HCT116 (cell line): ENCODE measurements around the gene TMOD4. TPM values are rescaled to one million over a fixed set of nuclear protein-coding genes. Genes with fewer than 3 reads are reported as not detected.

Experiments used
- ATAC-seq: fragments of 200-7000 bp; cut with Tn5 transposase; 2 replicates; pipeline ENCODE4 v1.9.1; 2020; ENCODE audit warnings: mild to moderate bottlenecking, moderate library complexity
- BruUV-seq: library from RNA; stranded (reverse); fragments of 400-500 nt; replicated peaks from 2 replicates; lab custom pipeline; 2021; lab: Mats Ljungman, UMichigan
- CTCF ChIA-PET: fragments of 300-600 bp; sonication (Branson Sonifier 250); formaldehyde crosslinking; loops from one replicate; lab custom pipeline; 2021; ENCODE audit warnings: antibody characterized with exemption; lab: Charles Lee
- POLR2A ChIA-PET: fragments of 300-600, 350-600 bp; sonication (Branson Sonifier 250); formaldehyde crosslinking; loops from one replicate; lab custom pipeline; 2021; ENCODE audit warnings: antibody characterized with exemption; lab: Charles Lee
- RAD21 ChIA-PET, 2 experiments: fragments of 300-600 bp; sonication (Branson Sonifier 250); formaldehyde crosslinking; loops; one replicate each; lab custom pipeline; 2023; ENCODE audit warnings: low total read pairs in 2 of 2; ENCODE audit not compliant: uncharacterized antibody in 2 of 2, unreplicated experiment in 2 of 2, low non-redundant PET in 1 of 2; lab: Charles Lee
- DNase-seq: peaks from one replicate; pipeline ENCODE4 v3.0.0-alpha.2; 2010; ENCODE audit warnings: low read depth, low spot score
- H2AFZ ChIP-seq: fragments of 200-600 bp; shearing (Covaris generic), sonication (generic); 2 replicates; pipeline ENCODE4 v1.6.1; 2017; ENCODE audit warnings: low read depth, mixed run types, mixed read lengths, antibody characterized with exemption, low read length; ENCODE audit not compliant: poor library complexity, severe bottlenecking
- H3K27ac ChIP-seq: 2 replicates; pipeline ENCODE4 v1.5.1; 2012; ENCODE audit warnings: low read depth, low read length
- H3K27me3 ChIP-seq: fragments of 200-600 bp; sonication (generic); 2 replicates; pipeline ENCODE4 v1.6.1; 2016; ENCODE audit warnings: mixed run types, low read length, mixed read lengths; ENCODE audit not compliant: insufficient read depth
- H3K36me3 ChIP-seq, 2 experiments: fragments of 200-500 bp in 1 of 2; fragments of 200-600 bp in 1 of 2; sonication (Bioruptor generic) in 1 of 2; sonication (generic) in 1 of 2; 2 replicates each; pipeline versions ENCODE4 v1.5.1 to v1.6.1; 2014 to 2016; ENCODE audit warnings: low read length in 2 of 2, inconsistent platforms in 1 of 2, mixed read lengths in 1 of 2, mixed run types in 1 of 2; ENCODE audit not compliant: insufficient read depth in 2 of 2, control insufficient read depth in 1 of 2
- H3K4me1 ChIP-seq, 2 experiments: fragments of 200-600 bp in 1 of 2; sonication (generic) in 1 of 2; 2 replicates each; pipeline versions ENCODE4 v1.5.1 to v1.6.1; 2012 to 2017; ENCODE audit warnings: low read length in 2 of 2, inconsistent platforms in 1 of 2, mild to moderate bottlenecking in 1 of 2, mixed read lengths in 1 of 2, mixed run types in 1 of 2, moderate library complexity in 1 of 2; ENCODE audit not compliant: insufficient read depth in 2 of 2, control insufficient read depth in 1 of 2
- H3K4me2 ChIP-seq: fragments of 200-600 bp; sonication (generic); 2 replicates; pipeline ENCODE4 v1.6.1; 2017; ENCODE audit warnings: mixed run types, low read length, mixed read lengths
- H3K4me3 ChIP-seq, 2 experiments: fragments of 200-600 bp in 1 of 2; sonication (generic) in 1 of 2; replicated peaks in 1 of 2; 2 replicates each; pipeline ENCODE4 v1.5.1; 2011 to 2016; ENCODE audit warnings: low read length in 2 of 2, control low read depth in 1 of 2, low read depth in 1 of 2, mild to moderate bottlenecking in 1 of 2, mixed read lengths in 1 of 2, mixed run types in 1 of 2
- H3K79me2 ChIP-seq: fragments of 200-600 bp; sonication (generic); 2 replicates; pipeline ENCODE4 v1.6.1; 2017; ENCODE audit warnings: mild to moderate bottlenecking, mixed run types, low read length, moderate library complexity, mixed read lengths; ENCODE audit not compliant: insufficient read depth
- H3K9ac ChIP-seq: fragments of 200-600 bp; sonication (generic); 2 replicates; pipeline ENCODE4 v1.6.1; 2016; ENCODE audit warnings: low read length, mixed read lengths
- H3K9me2 ChIP-seq: fragments of 200-600 bp; sonication (generic), shearing (Covaris generic); 2 replicates; pipeline ENCODE4 v1.6.1; 2017; ENCODE audit warnings: mixed run types, mild to moderate bottlenecking, moderate library complexity; ENCODE audit not compliant: insufficient read depth
- H3K9me3 ChIP-seq, 2 experiments: fragments of 200-500 bp in 1 of 2; fragments of 200-600 bp in 1 of 2; sonication (Bioruptor generic) in 1 of 2; sonication (generic) in 1 of 2; 2 replicates each; pipeline ENCODE4 v1.6.1; 2014 to 2017; ENCODE audit warnings: low read length in 2 of 2, mixed read lengths in 2 of 2, inconsistent platforms in 1 of 2, low read depth in 1 of 2, mild to moderate bottlenecking in 1 of 2, mixed run types in 1 of 2, moderate library complexity in 1 of 2; ENCODE audit not compliant: control insufficient read depth in 1 of 2, insufficient read depth in 1 of 2
- H4K20me1 ChIP-seq: fragments of 200-600 bp; sonication (generic), shearing (Covaris generic); 2 replicates; pipeline ENCODE4 v1.6.1; 2017; ENCODE audit warnings: mixed run types, mild to moderate bottlenecking, moderate library complexity; ENCODE audit not compliant: insufficient read depth
- EGR1 ChIP-seq: IDR thresholded peaks from 2 replicates; pipeline ENCODE4 v1.6.1; 2012; ENCODE audit warnings: low read depth
- ELF1 ChIP-seq: IDR thresholded peaks from 2 replicates; pipeline ENCODE4 v1.6.1; 2012; ENCODE audit warnings: low read depth, borderline replicate concordance
- JUND ChIP-seq: IDR thresholded peaks from 2 replicates; pipeline ENCODE4 v1.6.1; 2012
- RAD21 ChIP-seq: IDR thresholded peaks from 2 replicates; pipeline ENCODE4 v1.6.1; 2012; ENCODE audit warnings: low read depth, mild to moderate bottlenecking
- SRF ChIP-seq: IDR thresholded peaks from 2 replicates; pipeline ENCODE4 v1.6.1; 2012; ENCODE audit warnings: low read depth
- ZBTB33 ChIP-seq: IDR thresholded peaks from 2 replicates; pipeline ENCODE4 v1.6.1; 2011; ENCODE audit warnings: mild to moderate bottlenecking, low read length, moderate library complexity; ENCODE audit not compliant: insufficient replicate concordance; ENCODE audit errors: extremely low read depth
- ZNF274 ChIP-seq: fragments of 200-500 bp; sonication (Bioruptor generic); IDR thresholded peaks from 2 replicates; pipeline ENCODE4 v1.6.1; 2014; ENCODE audit warnings: mild to moderate bottlenecking, low read depth, low read length, inconsistent platforms
- intact Hi-C: fragments of 100-400 bp; cut with micrococcal nuclease; formaldehyde crosslinking; loops from 2 replicates; pipeline ENCODE4 v1.10.0; 2022
- total RNA-seq: library from RNA; stranded (reverse); gene quantifications from one replicate; pipeline ENCODE4 v1.2.1, GENCODE V29; 2021; ENCODE audit not compliant: unreplicated experiment

TMOD4 gene
- total RNA-seq, 1 experiment from 2014 or later = 1.8 TPM

- Histone ChIP-seq H3K9ac (no peak overlapping the region), H3K79me2 (no peaks in the 10 kb centered on the region), H3K4me2 (no peak overlapping the region), H3K27ac (no peak overlapping the region), H2AFZ (no peak overlapping the region), H4K20me1 (no peaks in the 10 kb centered on the region), H3K4me1 (no peaks in the 10 kb centered on the region), H3K9me3 (no peaks in the 10 kb centered on the region), H3K9me2 (no peaks in the 10 kb centered on the region), H3K36me3 (peaks cover 17 to 28% of the 10 kb centered on the region in 2 experiments; a peak in 3 of 4 replicates), H3K4me3 (no peak overlapping the region), H3K27me3 (no peaks in the 10 kb centered on the region)
- BruUV-seq = no TSS peak
- TF ChIP-seq JUND (no peak), ZNF274 (no peak), SRF (no peak), ELF1 (no peak), ZBTB33 (no peak), EGR1 (no peak), RAD21 (no peak)
- CTCF ChIA-PET = interaction anchor here (0.6 to 1.2 kb wide), 2 partner anchors 76 to 126 kb away, joined by 3 read pairs; no protein-coding TSS in a partner anchor
- POLR2A ChIA-PET = no interaction called here
- DNase-seq (no peak), ATAC-seq (no peak)
- RAD21 ChIA-PET = no interaction called here
- intact Hi-C loops = no loop called here
Observed at GRCh38 chr1:151175041-151175741, 590 bp downstream of the TMOD4 start.
